ACC112 (cell line): Measurements from ENCODE around the gene GALNTL6.

Experiments used
- H2AFZ ChIP-seq: fragments of 200-600 bp; sonication (generic); one replicate; pipeline ENCODE4 v1.6.0; 2017; ENCODE audit warnings: antibody characterized with exemption, low read length; ENCODE audit not compliant: unreplicated experiment
- H3K27ac ChIP-seq: fragments of 200-600 bp; sonication (generic); 2 replicates; pipeline ENCODE4 v1.5.1; 2014; ENCODE audit warnings: low read depth, mild to moderate bottlenecking, antibody characterized with exemption, low read length, moderate library complexity
- H3K27me3 ChIP-seq: fragments of 200-600 bp; sonication (generic); 2 replicates; pipeline ENCODE4 v1.6.1; 2014; ENCODE audit warnings: mild to moderate bottlenecking, antibody characterized with exemption, low read length, moderate library complexity, mixed read lengths; ENCODE audit not compliant: insufficient read depth
- H3K36me3 ChIP-seq: fragments of 200-600 bp; sonication (generic); 2 replicates; pipeline ENCODE4 v1.6.1; 2016; ENCODE audit warnings: mild to moderate bottlenecking, antibody characterized with exemption, low read length, moderate library complexity, mixed read lengths; ENCODE audit not compliant: insufficient read depth
- H3K4me1 ChIP-seq: fragments of 200-600 bp; sonication (generic); one replicate; pipeline ENCODE4 v1.6.1; 2016; ENCODE audit warnings: low read length, mixed read lengths; ENCODE audit not compliant: insufficient read depth, unreplicated experiment, control insufficient read depth
- H3K4me3 ChIP-seq: fragments of 200-600 bp; sonication (generic); 2 replicates; pipeline ENCODE4 v1.5.1; 2014; ENCODE audit warnings: mild to moderate bottlenecking, low read depth, low read length
- H3K79me2 ChIP-seq: fragments of 200-600 bp; sonication (generic); one replicate; pipeline ENCODE4 v1.6.0; 2016; ENCODE audit warnings: low read length; ENCODE audit not compliant: control insufficient read depth, unreplicated experiment, insufficient read depth

The GALNTL6 gene

GRCh38 chr4:172982151-172982590 lies 1169.0 kb downstream of the GALNTL6 start:
- H3K79me2 ChIP-seq = no peaks in the 10 kb centered on the region
- no peaks in the 10 kb centered on the region for H3K27me3 ChIP-seq
- H3K27ac ChIP-seq = peak overlapping the region; percentile 79
- H2AFZ ChIP-seq = no peak overlapping the region
- peaks cover 11% of the 10 kb centered on the region for H3K4me1 ChIP-seq
- no peaks in the 10 kb centered on the region for H3K36me3 ChIP-seq
- no peak overlapping the region for H3K4me3 ChIP-seq

- H3K27me3 ChIP-seq = no peaks in the 10 kb centered on the region
- no peaks in the 10 kb centered on the region for H3K79me2 ChIP-seq
- peaks cover 11% of the 10 kb centered on the region for H3K4me1 ChIP-seq
- H3K4me3 ChIP-seq = no peak overlapping the region
- H3K27ac ChIP-seq = peak overlapping the region; percentile 79
- H3K36me3 ChIP-seq = no peaks in the 10 kb centered on the region
- H2AFZ ChIP-seq = no peak overlapping the region
Measured at GRCh38 chr4:172983014-172983413, 1169.8 kb downstream of the GALNTL6 start.

GRCh38 chr4:172983631-172984030 lies 1170.4 kb downstream of the GALNTL6 start:
- Histone ChIP-seq H2AFZ (no peak overlapping the region), H3K27ac (no peak overlapping the region), H3K4me1 (peaks cover 11% of the 10 kb centered on the region), H3K79me2 (no peaks in the 10 kb centered on the region), H3K27me3 (no peaks in the 10 kb centered on the region), H3K36me3 (no peaks in the 10 kb centered on the region), H3K4me3 (no peak overlapping the region)

- Histone ChIP-seq H3K27me3 (no peaks in the 10 kb centered on the region), H3K79me2 (no peaks in the 10 kb centered on the region), H3K4me3 (no peak overlapping the region), H2AFZ (no peak overlapping the region), H3K4me1 (peaks cover 11% of the 10 kb centered on the region), H3K27ac (no peak overlapping the region), H3K36me3 (no peaks in the 10 kb centered on the region)
Measured at GRCh38 chr4:172985552-172985951, 1172.3 kb downstream of the GALNTL6 start.

GRCh38 chr4:172986114-172986513 lies 1172.9 kb downstream of the GALNTL6 start:
- H2AFZ ChIP-seq = no peak overlapping the region
- H3K4me3 ChIP-seq = no peak overlapping the region
- H3K4me1 ChIP-seq = peaks cover 11% of the 10 kb centered on the region
- H3K79me2 ChIP-seq = no peaks in the 10 kb centered on the region
- no peaks in the 10 kb centered on the region for H3K27me3 ChIP-seq
- H3K27ac ChIP-seq = no peak overlapping the region
- no peaks in the 10 kb centered on the region for H3K36me3 ChIP-seq

- Histone ChIP-seq H3K27ac (no peak overlapping the region), H3K4me1 (no peaks in the 10 kb centered on the region), H3K27me3 (no peaks in the 10 kb centered on the region), H3K36me3 (no peaks in the 10 kb centered on the region), H3K4me3 (no peak overlapping the region), H3K79me2 (no peaks in the 10 kb centered on the region), H2AFZ (no peak overlapping the region)
Measured at GRCh38 chr4:172989984-172990820, 1177.0 kb downstream of the GALNTL6 start.

- Histone ChIP-seq H3K27ac (no peak overlapping the region), H3K4me1 (peaks cover 18% of the 10 kb centered on the region), H3K27me3 (no peaks in the 10 kb centered on the region), H3K36me3 (no peaks in the 10 kb centered on the region), H3K79me2 (no peaks in the 10 kb centered on the region), H2AFZ (no peak overlapping the region), H3K4me3 (no peak overlapping the region)
Measured at GRCh38 chr4:172992648-172993378, 1179.6 kb downstream of the GALNTL6 start.

GRCh38 chr4:172995161-172995560 lies 1182.0 kb downstream of the GALNTL6 start:
- no peak overlapping the region for H2AFZ ChIP-seq

GRCh38 chr4:172995704-172996103 lies 1182.5 kb downstream of the GALNTL6 start:
- H3K27ac ChIP-seq = no peak overlapping the region
- H3K36me3 ChIP-seq = no peaks in the 10 kb centered on the region
- no peaks in the 10 kb centered on the region for H3K27me3 ChIP-seq
- no peaks in the 10 kb centered on the region for H3K79me2 ChIP-seq
- no peak overlapping the region for H2AFZ ChIP-seq
- H3K4me3 ChIP-seq = no peak overlapping the region
- H3K4me1 ChIP-seq = peaks cover 34% of the 10 kb centered on the region

More at GRCh38 chr4:172995161-172995560, 1182.0 kb downstream of the GALNTL6 start:
- Histone ChIP-seq H3K27me3 (no peaks in the 10 kb centered on the region), H3K27ac (no peak overlapping the region), H3K4me3 (no peak overlapping the region), H3K79me2 (no peaks in the 10 kb centered on the region), H3K36me3 (no peaks in the 10 kb centered on the region), H3K4me1 (peaks cover 33% of the 10 kb centered on the region)

GRCh38 chr4:172996571-172997216 lies 1183.5 kb downstream of the GALNTL6 start:
- Histone ChIP-seq H3K79me2 (no peaks in the 10 kb centered on the region), H3K27me3 (no peaks in the 10 kb centered on the region), H3K4me3 (no peak overlapping the region), H3K36me3 (no peaks in the 10 kb centered on the region), H2AFZ (peak overlapping the region; percentile 35), H3K27ac (peak overlapping the region; percentile 24; the same call in 1 of the 2 replicates), H3K4me1 (peaks cover 44% of the 10 kb centered on the region)
